ENCODE results near the gene WNK2.

WNK2 gene

GRCh38 chr9:93200449-93200742 lies 16.5 kb downstream of the WNK2 start:
- DNase-seq (ENCODE audit: low read depth): no peak

- DNase-seq (ENCODE audit: low read depth): no peak
Measured at GRCh38 chr9:93200989-93201334, 17.0 kb downstream of the WNK2 start.

- DNase-seq (ENCODE audit: low read depth): no peak
Measured at GRCh38 chr9:93203026-93203717, 19.2 kb downstream of the WNK2 start.

- no peak for DNase-seq (ENCODE audit: low read depth)
Measured at GRCh38 chr9:93203718-93204469, 20.0 kb downstream of the WNK2 start.

- no peak for DNase-seq (ENCODE audit: low read depth)
Measured at GRCh38 chr9:93204470-93205043, 20.6 kb downstream of the WNK2 start.

GRCh38 chr9:93205045-93205768 lies 21.3 kb downstream of the WNK2 start:
- DNase-seq (ENCODE audit: low read depth): no peak

- no peak for DNase-seq (ENCODE audit: low read depth)
Measured at GRCh38 chr9:93205896-93206575, 22.1 kb downstream of the WNK2 start.

GRCh38 chr9:93206576-93207155 lies 22.7 kb downstream of the WNK2 start:
- no peak for DNase-seq (ENCODE audit: low read depth)

- DNase-seq (ENCODE audit: low read depth): no peak
Measured at GRCh38 chr9:93207326-93207814, 23.4 kb downstream of the WNK2 start.

- DNase-seq (ENCODE audit: low read depth): no peak
Measured at GRCh38 chr9:93207860-93208734, 24.2 kb downstream of the WNK2 start.

- DNase-seq (ENCODE audit: low read depth): no peak
Measured at GRCh38 chr9:93209097-93209496, 25.2 kb downstream of the WNK2 start.

- no peak for DNase-seq (ENCODE audit: low read depth)
Measured at GRCh38 chr9:93209576-93210323, 25.8 kb downstream of the WNK2 start.

GRCh38 chr9:93210324-93210973 lies 26.5 kb downstream of the WNK2 start:
- no peak for DNase-seq (ENCODE audit: low read depth)

GRCh38 chr9:93210974-93211653 lies 27.2 kb downstream of the WNK2 start:
- DNase-seq (ENCODE audit: low read depth): no peak

- no peak for DNase-seq (ENCODE audit: low read depth)
Measured at GRCh38 chr9:93211654-93212001, 27.7 kb downstream of the WNK2 start.

GRCh38 chr9:93212409-93212808 lies 28.5 kb downstream of the WNK2 start:
- DNase-seq (ENCODE audit: low read depth): no peak

GRCh38 chr9:93216073-93216365 lies 32.1 kb downstream of the WNK2 start:
- no peak for DNase-seq (ENCODE audit: low read depth)

GRCh38 chr9:93217706-93218105 lies 33.8 kb downstream of the WNK2 start:
- no peak for DNase-seq (ENCODE audit: low read depth)

GRCh38 chr9:93218161-93218560 lies 34.2 kb downstream of the WNK2 start:
- DNase-seq (ENCODE audit: low read depth): no peak
